Femur (tissue), 1 donor: Measurements from ENCODE around the gene JPH4.
"Not testable (repeated sequence)": the region's sequence is repeated elsewhere in the genome, so short reads cannot be mapped to it uniquely, and the experiment has no call there.

Source experiments
- DNase-seq: peaks from one replicate; pipeline ENCODE4 v3.0.0-alpha.2; 2017

JPH4 gene

DNA sequence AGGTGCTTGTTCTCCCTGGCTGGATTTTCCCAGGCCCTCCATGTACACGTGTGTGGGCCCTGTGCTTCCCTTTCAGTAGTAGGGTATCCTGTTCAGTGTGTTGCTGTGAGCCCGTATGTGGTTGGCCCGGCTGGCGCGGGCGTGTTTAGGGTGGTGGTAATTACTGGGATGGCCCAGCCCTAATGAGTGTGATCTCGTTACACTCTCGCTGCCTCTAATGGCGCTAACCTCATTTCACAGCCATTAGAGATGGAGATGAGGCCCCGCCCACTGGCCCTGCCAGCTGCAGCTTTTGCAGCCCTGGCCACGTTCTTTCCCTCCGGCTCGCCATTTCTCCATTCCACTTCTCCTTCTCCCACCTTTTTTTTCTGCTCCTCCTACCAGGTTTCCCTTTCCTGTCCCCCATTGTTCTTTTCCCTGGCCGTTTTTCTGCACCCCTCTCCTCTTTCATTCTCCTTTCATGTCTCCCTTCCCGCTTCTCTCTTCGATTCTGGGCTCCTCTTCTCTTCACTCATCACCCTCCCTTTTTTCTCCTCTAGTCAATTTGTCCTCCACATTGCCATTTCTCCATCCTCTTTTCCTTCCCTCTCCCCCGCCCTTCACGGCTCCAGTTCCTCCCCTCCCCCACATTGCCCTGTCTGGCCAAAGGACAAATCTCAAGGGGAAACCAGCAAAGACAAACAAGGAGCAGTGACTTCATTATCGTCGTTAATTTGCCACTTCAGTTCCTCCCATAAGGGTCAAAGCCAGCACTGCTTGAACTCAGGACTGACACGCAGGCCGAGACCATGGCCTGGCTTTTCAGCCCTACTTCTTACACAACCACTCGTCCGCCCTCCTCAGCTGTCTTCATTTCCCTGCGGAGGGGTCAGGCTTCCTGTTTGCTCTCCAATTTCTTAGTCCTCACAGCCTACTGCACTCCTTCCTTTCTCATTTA is 33.8 kb downstream of the JPH4 start:
- DNase-seq: no peak

- DNase-seq: no peak
Observed at GRCh38 chr14:23543403-23543802, 35.2 kb downstream of the JPH4 start.

- DNase-seq: no peak
Observed at GRCh38 chr14:23542261-23542660, 36.3 kb downstream of the JPH4 start.

- no peak for DNase-seq
Observed at GRCh38 chr14:23540141-23540469, 38.5 kb downstream of the JPH4 start.

DNA sequence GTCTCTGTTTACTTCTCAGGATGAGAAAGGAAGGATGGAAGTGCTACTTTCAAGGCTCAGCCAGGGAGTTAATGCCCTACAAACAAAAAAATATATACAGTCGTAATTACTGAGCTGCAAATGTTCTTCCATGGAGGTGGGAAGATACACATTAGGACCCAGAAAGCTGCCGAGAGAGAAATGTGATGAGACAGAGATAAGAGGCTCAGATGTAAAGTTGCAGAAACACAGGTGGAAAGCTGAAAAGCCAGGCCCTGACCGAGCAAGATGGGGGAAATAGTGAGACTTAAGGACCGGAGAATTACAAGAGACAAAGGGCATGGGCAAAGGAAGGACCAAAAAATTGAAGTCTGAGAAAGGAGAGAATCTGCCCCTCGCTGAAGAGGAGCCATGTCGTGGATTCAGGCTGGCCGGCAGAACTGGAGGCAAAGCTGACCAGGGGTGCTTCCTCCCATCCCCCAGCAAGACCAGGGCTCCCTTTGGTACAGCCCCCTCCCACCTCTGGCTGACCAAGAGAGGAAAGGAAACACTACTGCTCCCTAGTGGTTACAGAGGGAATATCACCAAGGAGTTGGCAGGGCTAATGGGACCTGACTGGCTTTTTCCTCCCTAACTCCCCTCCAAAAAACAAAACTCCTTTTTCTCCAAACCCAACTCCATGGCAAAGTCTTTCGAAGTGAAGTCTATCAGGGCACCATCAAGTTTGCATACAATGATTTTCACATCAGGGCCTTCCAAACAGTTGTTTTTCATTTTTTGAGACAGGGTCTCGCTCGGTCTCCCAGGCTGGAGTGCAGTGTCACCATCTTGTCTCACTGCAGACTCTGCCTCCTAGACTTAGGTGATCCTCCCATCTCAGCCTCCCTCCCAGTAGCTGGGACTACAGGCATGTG is 39.1 kb downstream of the JPH4 start:
- peak; percentile 40 for DNase-seq

- peak; percentile 57 for DNase-seq
Observed at GRCh38 chr14:23538785-23539184, 39.8 kb downstream of the JPH4 start.

DNA sequence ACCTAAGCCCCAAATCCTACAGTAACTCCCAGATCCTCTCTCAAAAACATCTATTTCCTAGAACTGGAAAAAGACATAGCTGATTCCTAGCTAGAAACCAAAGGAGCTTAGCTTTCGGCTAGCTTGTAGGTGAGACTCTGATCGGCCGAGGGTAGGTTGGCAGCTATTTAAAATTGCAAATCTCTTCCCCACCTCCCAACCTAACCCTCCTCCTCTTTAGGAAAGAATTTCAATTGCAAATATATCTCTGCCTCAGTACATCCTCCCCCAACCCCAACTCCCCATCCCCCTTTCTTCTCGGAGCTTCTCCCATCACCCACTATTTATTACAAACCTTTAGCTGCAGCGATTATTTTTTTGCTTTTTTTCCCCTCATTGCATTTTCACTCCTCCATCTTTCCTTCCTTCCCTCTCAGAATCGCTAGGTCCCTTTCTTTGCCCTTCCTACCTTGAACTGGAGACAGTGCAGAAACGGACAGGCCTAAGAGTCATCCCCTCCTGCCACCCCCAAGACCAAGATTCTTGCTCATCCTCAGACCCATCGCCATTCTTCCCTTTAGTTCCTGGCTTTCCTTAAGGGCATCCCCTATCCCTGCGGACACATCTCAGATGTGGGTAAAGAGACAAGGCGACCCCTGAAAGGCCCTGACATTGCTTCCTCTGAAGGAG is 40.4 kb downstream of the JPH4 start:
- DNase-seq: no peak

GRCh38 chr14:23537351-23538049 is 41.1 kb downstream of the JPH4 start:
- no peak for DNase-seq

DNA sequence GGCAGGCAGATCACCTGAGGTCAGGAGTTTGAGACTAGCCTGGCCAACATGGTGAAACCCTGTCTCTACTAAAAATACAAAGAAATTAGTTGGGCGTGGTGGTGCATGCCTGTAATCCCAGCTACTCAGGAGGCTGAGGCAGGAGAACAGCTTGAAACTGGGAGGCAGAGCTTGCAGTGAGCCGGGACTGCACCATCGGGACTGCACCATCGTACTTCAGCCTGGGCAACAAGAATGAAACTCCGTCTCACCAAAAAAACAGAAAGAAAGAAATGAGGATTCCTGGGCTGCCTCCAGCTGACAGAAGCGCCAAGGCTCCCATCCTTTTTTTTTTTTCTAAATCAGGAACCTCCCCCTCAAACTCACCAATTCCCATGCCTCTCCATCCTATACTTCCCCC is 41.7 kb downstream of the JPH4 start:
- DNase-seq: not testable (repeated sequence)

DNA sequence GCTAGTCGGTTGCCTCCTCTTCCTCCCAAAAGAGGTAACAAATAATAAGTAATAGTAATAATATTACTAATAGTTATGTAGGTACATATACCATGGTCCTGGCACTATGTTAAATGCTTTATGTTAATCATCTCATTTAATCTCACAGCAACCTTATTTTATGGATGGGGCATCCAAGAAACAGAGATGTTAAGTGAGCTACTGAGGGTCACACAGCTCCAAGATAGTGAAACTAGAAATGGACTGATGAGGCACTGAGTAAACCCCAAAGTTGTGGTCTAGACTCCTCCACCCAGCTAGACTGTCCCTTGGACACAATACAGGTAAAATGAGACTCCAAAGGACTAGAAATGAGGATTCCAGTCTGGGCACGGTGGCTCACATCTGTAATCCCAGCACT is 42.1 kb downstream of the JPH4 start:
- DNase-seq: no peak

DNA sequence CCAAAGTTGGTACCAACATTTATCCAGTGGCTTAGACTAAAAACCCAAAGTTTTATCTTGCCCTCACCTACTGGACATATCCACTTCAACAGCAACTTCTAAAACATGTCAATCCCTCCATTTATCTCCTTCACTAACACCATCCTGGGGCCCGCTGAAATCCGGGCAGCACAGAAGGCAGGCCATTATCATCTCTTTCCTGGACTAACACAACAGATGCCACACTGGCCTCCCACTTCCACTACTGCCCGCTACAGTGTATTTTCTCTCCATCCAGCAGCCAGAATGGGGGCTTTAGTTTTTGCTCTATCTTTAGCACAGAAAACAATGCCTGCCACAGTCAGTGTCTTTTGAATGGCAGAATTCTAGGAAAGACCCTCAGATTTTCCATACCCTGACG is 42.6 kb downstream of the JPH4 start:
- DNase-seq: no peak

GRCh38 chr14:23533652-23534435 is 44.7 kb downstream of the JPH4 start:
- no peak for DNase-seq

DNA sequence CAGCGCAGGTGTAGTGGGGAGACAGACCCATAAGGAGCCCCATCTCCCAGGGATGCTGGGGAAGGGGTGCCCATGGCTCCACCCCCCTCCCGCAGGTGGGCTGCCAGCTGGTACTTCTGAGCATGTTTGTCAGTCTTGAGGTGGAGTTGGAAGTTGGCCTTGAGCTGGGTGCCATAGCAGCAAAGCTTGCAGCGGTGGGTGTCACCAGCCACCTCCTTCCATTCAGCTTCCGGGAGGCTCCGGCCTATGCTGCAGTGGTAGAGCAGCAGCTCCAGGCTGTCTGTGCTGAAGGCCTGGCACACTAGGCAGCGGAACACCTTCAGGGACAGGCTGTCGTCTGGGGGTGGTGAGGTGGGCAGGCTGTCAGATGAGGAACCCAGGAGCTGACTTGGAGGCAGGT is 45.9 kb downstream of the JPH4 start:
- no peak for DNase-seq

DNA sequence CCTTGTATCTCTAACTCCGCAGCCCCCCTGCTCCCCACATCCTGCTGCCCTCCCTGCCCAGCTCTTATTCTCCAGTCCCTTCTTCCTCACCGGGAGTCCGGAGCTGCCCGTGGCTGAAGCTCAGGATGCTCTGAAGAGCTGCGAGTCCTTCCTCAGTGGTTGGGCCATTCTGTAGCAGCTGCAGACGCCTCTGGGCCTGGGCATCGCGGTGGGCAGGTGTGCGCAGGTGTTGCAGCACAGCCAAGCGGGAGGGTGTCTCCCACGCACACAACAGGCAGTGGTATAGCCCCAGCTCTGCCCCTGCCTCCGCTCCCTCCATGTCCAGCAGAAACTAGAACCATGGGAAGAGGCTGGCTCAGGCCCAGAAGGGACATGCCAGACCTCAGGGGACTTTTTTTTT is 47.2 kb downstream of the JPH4 start:
- DNase-seq: no peak

DNA sequence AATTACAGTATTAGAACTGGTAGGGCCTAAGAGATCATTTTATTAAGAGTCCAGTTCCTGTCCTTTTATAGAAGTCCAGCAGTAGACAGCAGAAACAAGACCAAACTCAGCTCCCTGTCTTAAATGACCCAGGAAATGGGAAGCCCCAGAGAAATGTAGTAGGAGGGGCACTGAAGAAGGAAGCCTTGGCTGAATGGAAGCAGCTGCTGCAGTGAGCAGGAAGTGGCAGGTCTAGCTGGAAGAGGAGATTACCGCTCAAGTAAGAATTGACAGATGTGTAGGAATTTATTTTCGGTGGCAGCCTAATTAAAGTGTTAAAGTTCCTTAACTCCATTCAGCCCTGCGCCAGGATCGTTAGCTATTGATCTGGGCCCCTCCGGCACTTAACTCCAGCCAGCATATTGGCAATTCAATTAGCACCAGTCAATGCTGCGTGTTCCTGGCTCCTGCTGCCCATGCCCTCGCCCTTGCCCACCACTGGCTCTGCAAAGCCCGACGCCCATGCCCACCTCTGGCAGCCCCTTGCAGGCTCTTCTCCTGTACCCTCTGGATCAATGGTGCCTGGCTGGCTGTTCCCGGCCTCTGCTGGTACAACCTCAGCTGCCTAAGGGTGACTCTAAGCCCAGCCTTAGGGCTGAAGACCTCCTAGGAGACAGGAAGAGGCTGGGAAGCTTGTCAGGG is 48.1 kb downstream of the JPH4 start:
- no peak for DNase-seq

DNA sequence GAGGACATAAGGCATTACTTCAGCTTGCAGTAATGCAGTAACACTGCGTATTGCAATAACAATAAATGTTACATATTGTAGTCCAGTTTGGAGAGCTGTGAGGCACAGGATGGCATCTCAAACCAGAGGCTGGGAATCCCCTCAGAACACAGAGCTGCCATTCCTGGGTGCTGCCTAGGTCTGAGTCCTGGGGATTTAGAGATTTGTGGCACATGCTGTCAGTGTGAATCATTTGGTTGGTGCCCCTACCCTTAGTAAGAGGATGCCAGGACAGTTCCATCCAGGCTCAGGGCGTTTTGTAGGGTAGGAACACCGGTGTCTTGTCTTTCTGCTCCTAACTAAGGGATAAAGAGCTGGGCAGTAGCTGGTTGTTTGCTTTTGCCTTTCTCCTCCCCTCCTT is 49.6 kb downstream of the JPH4 start:
- DNase-seq: no peak

DNA sequence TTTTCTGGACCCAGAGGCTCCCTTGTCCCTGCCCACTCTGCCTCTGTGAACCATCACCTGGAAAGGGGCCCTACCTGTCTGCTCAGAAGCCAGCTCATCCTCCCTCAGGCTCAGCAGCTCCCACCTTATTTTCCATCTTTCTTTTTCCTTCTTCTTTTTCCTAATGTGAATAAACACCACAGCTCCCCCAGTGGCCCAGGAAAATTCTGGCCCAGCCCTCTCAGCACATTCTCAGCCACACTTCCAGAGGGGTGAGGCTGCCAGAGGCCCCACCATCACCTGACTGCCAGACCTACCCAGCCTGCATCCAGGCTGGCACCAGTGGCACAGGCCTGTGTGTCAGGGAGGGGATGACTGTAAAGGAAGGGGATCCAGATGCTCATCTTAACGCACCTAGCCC is 50.0 kb downstream of the JPH4 start:
- DNase-seq: no peak

DNA sequence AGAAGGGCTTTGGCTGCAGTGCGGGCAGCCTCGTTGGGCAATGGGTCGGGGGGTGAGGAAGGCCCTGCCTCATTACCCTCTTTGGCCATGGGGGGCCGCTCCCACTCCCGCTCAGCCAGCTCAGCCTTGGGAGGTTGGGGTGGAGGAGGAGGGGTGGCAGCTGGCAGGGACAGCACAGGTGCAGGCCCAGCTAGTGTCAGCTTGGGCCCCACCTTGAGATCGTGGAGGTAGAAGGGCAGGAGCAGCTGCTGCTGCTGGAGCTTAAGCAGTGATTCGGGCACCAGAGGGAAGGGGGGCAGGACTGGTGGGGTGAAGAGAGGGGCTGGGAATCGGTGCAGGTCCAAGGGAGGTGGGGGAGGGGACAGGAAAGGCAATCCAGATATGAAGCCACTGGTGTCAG is 53.0 kb downstream of the JPH4 start:
- DNase-seq: no peak

DNA sequence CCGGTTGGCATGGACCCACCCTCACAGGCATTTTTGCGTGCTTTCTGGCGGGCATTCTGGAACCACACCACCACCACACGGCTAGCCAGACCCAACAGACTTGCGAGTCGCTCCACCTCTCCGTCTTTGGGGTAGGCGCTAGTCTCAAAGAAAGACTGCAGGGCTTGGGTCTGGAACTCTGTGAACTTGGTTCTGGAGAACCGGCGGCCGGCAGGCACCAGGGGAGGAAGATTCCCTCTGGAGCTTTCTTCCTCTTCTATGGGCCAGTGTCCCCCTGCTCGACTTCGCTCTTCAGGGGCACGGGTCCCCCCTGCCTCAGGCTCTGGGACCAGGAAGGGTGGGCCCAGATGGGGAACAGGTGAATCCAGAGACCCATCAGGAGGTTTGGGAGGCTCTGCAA is 53.6 kb downstream of the JPH4 start:
- DNase-seq: no peak

- no peak for DNase-seq
Observed at GRCh38 chr14:23523229-23524016, 55.2 kb downstream of the JPH4 start.
